GM18502 (cell line): ENCODE results near the gene MAPT.
"Not testable (repeated sequence)": the region's sequence is repeated elsewhere in the genome, so short reads cannot be mapped to it uniquely, and the experiment has no call there.

Experiments
- ATAC-seq: cut with Tn5 transposase; IDR thresholded peaks from one replicate; pipeline ENCODE4 v1.9.1; 2021; ENCODE audit warnings: mild to moderate bottlenecking; ENCODE audit not compliant: unreplicated experiment, poor library complexity

MAPT gene

DNA sequence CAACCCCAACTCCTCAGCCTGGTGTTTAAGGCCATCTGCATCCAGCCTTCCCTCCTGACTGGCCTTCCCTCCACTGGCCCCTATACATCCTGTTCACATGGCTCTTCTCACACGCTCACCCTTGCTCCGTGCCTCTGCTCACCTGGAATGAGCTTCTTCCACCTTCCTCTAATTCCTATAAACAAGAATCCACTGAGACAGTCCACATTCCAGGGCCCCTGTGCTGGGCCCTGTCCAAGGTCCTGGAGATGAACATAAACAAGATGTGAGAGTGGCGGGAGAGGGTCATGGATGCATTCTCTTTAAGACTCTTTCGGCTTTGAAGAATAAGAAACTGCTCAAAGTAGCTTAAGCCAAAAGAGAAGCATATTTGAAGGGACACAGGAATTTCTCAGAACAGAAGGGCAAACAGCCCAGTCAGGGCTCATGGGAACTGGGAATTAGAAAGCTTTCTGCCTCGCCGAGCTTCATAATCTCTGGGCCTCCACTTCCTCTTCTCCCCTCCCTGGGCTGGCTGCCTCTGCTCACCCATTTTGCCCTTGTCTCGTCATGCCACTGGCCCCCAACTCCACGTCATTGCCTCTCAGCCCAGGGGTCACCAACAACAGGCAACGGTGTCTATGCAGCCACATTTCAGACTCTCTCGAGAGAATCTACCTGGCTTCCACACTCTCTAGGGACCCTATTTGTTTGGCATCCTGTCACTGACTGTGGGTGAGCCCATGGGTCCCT, 36.2 kb upstream of the MAPT start:
- ATAC-seq: no peak

DNA sequence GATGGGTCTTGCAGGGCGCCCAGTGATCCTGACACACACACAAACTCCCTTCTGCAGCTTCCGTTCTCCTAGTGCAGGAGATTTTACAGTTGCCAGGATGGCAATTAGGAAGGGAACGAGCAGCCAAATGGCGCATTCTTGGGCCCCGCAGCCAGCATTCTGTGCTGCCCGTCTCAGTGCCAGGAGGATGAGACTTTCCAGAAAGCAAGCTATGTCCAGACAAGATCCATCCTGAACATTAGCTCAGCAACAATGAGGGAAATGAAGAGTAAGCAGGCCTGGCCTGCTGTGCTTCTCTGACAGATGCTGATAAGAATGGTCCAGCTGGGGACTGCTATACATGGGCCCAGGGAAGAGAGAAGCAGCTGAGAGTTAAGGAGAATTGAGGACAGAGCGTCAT, 33.2 kb upstream of the MAPT start:
- ATAC-seq: no peak

DNA sequence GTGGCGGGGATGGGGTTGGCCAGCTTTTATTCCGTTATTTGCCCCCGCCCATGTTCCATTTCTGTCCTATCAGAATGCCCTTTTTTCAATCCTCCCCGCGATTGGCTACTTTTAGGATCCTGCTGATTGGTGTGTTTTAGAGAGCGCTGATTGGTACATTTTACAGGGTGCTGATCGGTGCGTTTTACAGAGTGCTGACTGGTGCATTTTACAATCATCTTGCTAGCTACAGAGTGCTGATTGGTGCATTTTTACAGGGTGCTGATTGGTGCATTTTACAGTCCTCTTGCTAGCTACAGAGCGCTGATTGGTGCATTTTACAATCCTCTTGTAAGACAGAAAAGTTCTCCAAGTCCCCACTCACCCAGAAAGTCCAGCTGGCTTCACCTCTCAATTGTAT, 32.2 kb upstream of the MAPT start:
- ATAC-seq: not testable (repeated sequence)

DNA sequence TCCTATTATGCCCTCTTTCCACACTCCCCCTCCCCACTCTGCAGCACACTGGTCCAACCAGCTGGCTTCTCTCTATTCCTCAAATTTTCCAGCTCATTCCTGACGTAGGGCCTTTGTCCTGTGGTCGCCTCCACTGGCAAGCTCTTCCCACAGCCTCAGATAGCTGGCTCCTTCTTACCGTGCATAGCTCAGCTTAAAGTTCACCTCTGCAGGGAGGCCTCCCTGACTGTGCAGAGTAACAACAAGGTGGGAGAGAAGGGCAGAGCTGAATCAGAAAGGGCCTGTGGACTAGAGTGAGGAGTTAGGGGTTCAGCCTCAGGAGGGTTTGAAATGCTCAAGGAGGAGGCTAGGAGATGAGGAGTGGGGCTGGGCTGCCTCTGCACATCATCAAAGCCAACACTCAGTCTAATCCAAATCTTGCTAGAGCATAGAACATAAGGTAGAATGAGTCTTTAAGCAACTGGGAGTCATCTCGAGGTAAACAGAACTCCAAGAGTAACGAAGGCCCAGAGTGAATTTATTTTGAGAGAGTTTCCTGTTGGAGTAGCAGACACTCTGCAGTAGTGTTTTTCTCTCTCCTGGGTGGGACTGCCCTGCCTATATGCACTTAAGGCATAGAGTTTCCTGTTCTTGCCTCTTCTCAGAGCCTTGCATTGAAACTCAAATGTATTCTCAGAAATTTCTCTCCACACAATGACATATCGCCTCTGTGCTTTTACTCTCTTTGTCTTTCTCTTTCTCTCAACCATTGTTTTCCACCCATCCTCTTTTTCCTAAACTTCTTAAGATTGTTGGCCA, 30.3 kb upstream of the MAPT start:
- no peak for ATAC-seq

DNA sequence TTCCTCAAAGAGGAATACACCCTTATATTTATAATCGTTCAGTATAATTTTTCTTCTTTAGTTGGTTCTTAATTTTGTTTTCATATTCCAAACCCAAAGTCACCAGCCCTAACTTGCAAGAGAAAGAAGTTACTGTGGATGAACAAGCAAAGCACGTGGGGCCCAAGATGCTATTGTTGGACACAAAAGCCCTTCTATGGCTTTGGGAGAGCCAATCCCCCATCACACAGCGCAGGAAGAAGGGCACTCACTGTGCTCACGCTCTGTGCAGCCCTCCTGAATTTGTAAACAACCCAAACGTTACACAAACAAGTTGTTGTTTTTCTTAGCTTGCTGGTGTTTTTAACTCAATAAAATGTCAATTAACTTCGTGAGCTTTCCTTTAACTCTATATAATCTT, 27.2 kb upstream of the MAPT start:
- no peak for ATAC-seq

DNA sequence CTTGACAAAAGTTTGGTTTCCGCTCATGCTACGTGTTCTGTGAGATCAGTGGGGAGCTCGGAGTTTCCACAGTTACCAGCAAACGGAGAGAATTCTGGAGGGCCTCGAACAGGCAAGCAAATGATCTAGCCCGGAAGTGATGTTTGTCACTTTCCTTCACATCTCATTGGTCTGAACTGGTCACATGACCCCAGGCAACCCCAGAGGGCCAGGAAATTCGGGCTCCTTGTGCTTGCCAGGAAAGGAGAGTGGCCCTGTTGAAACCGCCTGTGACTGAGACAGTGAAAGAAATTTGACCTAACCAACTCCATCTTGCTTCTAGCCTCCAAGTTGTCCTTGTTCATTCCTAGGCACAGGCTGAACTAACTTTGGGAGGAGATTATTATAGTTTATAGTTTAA, 26.7 kb upstream of the MAPT start:
- ATAC-seq: no peak

DNA sequence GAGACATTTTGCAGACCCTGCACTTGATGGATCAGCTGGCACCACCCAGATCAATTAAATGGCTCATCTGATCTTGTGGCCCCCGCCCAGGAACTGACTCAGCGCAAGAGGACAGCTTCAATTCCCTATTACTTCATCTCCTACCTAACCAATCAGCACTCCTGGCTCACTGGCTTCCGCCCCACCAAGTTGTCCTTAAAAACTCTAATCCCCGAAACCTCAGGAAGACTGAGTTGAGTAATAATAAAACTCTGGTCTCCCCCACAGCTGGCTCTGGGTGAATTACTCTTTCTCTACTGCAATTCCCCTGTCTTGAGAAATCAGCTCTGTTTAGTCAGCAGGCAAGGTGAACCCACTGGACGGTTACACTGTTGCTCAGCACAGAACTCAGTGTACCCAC, 26.1 kb upstream of the MAPT start:
- no peak for ATAC-seq

DNA sequence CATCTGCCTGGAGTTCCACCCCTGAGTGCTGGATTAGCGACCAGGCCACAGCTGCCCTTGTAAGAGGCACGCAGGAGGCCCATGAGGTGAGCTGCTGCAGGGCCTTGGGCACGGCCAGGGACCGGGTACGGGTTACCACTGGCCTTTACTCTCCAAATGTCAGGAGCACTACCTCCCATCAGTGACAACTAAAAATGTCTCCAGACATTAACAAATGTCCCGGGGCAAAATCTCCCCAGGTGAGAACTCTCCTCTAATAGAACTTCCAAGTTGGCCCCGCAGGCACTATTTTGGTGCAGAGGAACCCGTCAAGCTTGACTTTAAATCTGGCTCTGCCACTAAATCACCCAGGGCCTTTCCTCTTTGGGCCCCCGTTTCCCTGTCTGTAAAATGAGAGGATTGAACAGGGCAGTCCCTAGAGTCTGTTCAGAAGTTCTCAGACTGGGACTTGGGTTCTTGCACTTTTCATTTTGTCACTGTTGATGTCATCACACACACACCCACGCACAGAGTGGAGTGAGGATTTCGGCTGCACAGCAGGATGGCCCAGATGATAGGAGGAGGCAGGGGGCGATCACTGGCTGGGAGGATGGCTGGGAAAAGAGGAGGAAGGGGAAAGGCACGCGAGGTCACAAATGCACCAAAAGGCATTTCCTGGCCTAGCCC, 24.5 kb upstream of the MAPT start:
- no peak for ATAC-seq

DNA sequence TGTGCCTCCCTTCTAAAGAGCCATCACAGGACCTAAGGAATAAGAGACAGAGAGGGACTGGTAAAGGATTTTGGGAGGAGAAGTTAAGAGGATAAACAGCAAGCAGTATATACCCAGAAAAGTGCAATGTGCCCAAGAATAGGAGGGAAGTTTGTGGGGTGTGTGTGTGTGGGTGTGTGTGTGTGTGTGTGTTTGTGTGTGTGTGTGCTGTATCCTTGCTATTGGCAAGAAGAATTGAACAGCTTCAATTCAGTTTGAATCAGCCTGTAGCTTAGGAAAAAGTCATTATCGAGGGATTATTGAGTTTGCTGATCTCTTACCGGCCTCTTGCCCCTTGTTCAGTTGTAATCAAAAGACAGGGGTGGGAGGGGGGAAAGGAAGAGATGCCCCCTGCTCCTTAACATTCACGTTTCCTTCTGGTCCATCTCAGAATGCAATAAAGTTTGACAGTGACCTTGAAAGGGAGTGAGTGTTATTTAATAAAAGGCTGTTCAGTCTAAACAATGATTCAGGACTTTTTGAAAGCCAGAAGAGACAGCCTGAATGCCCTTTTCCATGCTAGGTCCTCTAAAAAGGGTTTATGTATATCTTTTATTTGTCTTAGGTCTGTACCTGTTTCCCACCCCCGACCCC, 23.9 kb upstream of the MAPT start:
- ATAC-seq: no peak

DNA sequence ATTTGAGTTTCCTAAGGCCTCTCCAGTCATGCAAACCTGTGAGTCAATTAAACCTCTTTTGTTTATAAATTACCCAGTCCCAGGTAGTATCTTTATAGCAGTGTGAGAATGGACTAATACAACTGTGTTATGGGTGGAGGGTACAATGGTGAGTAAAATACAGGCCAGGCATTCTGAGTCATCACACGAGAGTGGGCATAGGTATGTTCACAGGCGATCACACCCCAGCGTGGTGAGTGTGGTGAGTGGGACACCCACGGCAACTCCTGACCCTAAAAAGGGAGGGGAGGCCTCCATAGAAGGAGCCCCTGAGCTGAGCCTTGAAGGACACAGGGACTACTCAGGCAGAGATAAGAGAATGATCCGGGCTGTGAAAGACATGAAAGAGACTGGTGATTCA, 22.6 kb upstream of the MAPT start:
- ATAC-seq: no peak

DNA sequence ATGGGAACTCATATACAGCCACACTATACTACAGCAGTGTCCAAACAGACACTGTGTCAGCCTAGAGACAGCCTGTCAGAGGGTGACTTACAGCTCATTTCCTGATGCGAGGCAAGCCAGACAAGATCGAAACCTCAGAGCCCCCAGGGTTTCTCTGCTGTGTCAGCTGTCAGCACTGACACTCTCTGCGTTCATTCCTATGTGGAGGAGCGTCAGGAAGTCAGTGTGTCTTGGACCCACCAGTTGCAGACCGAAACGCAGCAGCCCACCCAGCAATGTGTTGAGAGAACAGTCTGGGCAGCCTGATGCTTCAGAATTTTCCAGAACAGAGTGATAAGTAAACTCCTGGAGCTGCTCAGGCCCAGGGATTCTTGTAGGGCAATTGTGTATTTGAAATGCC, 20.6 kb upstream of the MAPT start:
- ATAC-seq: no peak

DNA sequence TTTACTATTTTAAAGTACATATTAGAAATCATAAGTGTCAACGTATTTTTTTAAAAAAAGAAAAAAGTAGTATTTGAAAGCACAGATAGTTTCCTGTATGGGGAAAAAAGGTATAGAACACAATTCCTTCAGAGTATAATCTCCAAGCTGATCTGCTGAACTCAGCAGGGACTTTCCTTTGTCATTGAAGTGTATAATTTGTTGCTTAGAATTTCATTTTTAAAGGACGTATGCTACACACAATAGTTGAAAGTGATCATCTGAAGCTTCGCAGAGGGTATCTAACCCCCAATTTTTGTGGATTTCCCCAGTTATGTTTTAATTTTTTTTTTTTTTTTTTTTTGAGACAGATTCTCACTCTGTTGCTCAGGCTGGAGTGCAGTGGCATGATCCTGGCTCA, 20.2 kb upstream of the MAPT start:
- no peak for ATAC-seq

DNA sequence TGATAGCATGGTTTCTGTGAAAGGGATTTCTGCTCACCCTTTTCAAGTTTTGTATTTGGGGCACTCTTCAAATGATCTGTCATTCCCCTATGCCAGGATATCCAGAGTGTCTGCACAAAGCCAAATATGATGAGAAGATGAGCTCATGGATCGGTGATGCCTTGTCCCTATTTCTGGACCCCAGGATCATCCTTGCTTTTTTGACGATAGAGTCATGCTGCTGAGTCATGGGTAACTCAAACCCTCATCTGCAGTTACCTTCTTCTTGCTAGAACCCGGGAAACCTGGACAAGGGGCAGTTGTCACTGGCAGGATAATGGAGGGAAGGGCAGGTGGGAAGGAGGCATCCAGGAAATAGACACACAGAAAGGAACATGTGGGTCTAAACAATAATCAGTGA, 17.8 kb upstream of the MAPT start:
- ATAC-seq: no peak

DNA sequence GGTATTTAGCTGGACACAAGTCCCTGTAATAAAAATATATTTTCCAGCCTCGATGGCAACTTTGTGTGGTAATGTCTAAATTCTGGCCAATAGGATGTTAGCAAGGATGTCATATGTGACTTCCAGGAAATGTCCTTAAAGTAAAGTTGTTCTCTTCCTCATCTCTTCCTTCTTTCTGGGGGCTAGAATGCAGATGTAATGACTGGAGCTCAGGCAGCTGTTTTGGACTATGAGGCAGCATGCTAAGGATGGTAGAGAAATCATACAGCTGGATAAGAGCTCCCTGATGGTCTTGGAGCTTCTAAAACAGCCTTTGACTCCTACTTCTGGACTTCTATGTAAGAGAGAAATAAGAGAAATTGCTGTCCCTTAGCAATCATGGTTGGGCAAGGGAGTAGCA, 16.9 kb upstream of the MAPT start:
- no peak for ATAC-seq

DNA sequence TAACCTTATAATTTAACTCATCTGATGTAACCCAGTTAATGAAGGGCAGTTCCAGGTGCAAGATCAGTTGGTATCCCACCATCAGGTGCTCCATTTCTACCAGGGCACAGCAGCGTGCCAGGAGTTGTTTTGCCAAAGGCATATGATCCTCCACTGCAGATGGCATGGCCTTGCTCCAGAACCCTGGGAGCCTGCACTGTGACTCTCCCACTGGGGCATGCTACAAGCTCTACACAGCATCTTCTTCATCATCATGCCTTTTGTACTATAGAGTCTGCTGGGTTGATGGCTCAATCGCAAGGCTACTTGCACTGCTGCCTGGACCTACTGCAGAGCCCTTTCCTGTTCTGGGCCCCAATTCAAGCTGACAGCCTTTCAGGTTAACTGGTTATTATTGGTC, 11.3 kb upstream of the MAPT start:
- no peak for ATAC-seq

DNA sequence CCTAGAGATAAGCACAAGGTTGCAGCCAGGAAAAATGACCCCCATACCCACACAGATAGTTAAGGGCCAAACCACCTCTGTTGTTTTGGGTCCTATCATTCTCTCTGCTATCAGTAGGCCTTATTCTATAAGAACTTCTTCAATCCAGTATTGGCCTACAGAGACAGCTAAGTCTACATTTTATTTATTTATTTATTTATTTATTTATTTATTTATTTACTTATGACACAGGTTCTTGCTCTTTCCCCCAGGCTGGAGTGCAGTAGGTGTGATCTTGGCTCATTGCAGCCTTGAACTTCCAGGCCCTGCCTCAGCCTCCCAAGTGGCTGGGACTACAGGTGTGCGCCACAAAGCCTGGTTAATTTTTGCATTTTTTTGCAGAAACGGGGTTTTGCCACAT, 7.5 kb upstream of the MAPT start:
- no peak for ATAC-seq

DNA sequence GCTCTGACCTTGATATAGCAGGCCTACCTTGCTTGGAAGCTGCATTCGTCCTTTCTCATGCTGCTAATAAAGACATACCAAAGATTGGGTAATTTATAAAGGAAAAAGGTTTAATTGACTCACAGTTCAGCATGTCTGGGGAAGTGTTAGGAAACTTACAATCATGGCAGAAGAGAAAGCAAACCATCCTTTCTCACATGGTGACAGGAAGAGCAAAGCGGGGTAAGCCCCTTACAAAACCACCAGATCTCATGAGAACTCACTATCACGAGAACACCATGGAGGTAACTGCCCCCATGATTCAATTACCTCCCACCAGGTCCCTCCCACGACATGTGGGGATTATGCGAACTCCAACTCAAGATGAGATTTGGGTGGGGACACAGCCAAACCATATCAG, 6.0 kb upstream of the MAPT start:
- no peak for ATAC-seq

DNA sequence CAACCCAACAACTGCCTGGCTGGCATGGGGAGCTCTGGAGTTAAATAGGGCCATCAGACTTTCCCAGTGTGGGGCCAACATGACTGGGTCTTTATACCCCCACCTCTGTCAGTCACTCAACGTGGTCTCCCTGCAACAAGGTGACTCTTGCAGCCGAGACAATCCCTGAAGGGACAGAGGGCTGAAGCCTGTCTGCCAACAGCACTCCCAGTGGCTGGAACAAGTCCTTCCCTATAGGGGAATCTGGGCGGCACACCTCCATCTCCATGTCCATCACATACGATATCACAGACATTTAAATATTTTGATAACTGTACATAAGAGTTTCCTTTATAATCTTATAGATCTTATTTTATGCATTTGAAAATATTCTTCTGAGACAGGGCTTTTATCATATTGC, 4.8 kb upstream of the MAPT start:
- no peak for ATAC-seq

DNA sequence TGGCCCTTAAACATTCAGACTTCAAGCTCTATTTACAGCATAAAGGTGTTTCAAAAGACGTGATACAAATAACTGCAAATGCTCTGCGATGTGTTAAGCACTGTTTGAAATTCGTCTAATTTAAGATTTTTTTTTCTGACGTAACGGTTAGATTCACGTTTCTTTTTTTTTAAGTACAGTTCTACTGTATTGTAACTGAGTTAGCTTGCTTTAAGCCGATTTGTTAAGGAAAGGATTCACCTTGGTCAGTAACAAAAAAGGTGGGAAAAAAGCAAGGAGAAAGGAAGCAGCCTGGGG, 681 bp upstream of the MAPT start:
- no peak for ATAC-seq

DNA sequence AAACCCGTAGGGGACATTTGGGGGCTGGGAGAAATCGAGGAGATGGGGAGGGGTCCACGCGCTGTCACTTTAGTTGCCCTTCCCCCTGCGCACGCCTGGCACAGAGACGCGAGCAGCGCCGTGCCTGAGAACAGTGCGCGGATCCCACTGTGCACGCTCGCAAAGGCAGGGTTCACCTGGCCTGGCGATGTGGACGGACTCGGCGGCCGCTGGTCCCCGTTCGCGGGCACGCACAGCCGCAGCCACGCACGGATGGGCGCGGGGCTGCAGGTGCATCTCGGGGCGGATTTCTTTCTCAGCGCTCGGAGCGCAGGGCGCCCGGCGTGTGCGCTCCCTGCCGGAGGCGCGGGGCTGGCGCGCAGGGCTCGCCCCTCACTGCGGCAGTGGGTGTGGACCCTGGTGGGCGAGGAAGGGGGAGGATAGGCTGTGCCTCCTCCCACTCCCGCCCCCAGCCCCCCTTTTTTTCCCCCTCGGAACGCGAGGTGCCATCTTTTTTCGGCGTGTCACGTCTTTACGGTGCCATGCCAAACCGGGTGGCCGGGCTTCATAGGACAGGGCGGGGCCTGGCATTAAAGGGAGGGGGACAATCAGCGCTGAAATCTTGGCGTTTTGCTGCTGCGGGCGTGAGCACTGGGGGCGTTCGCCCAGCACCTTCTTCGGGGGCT, 1.1 kb downstream of the MAPT start:
- no peak for ATAC-seq
